Measurements from ENCODE around the gene GNPDA1. TPM values are rescaled to one million over a fixed set of nuclear protein-coding genes. Genes with fewer than 3 reads are reported as not detected.
"Not testable (repeated sequence)": the region's sequence is repeated elsewhere in the genome, so short reads cannot be mapped to it uniquely, and the experiment has no call there.

GNPDA1 gene
- total RNA-seq, 1 donor from 2014 or later: 25.3 TPM

GRCh38 chr5:142055301-142055700, 42.5 kb upstream of the GNPDA1 start:
- no peaks in the 10 kb centered on the region for H3K9me3 ChIP-seq
- no peaks in the 10 kb centered on the region for H3K27me3 ChIP-seq
- intact Hi-C loops (cut with DNase I): no loop called here
- no peaks in the 10 kb centered on the region for H3K36me3 ChIP-seq
- TF ChIP-seq CTCF (IDR thresholded peaks at IDR 0.05): no peak
- no peak for TF ChIP-seq POLR2A (IDR thresholded peaks at IDR 0.05)
- TF ChIP-seq POLR2AphosphoS5 (IDR thresholded peaks at IDR 0.05; ENCODE audit: insufficient read depth in 1 of 2, low read depth in 1 of 2): no peak
- no peak for DNase-seq (ENCODE audit: extremely low spot score in 2 of 2)
- no peak overlapping the region for H3K4me3 ChIP-seq
- H3K4me1 ChIP-seq: peaks cover 6% of the 10 kb centered on the region
- no peak overlapping the region for H3K27ac ChIP-seq

GRCh38 chr5:142053426-142054151, 40.8 kb upstream of the GNPDA1 start:
- no peaks in the 10 kb centered on the region for H3K9me3 ChIP-seq
- H3K4me3 ChIP-seq: no peak overlapping the region
- peaks cover 6% of the 10 kb centered on the region for H3K4me1 ChIP-seq
- intact Hi-C loops (cut with DNase I): no loop called here
- H3K27me3 ChIP-seq: no peaks in the 10 kb centered on the region
- TF ChIP-seq POLR2A (IDR thresholded peaks at IDR 0.05): no peak
- no peak overlapping the region for H3K27ac ChIP-seq
- H3K36me3 ChIP-seq: no peaks in the 10 kb centered on the region
- no peak for DNase-seq (ENCODE audit: extremely low spot score in 2 of 2)

- H3K4me1 ChIP-seq; intact Hi-C loops (cut with DNase I); H3K27me3 ChIP-seq; H3K9me3 ChIP-seq; H3K4me3 ChIP-seq; H3K36me3 ChIP-seq; DNase-seq (ENCODE audit: extremely low spot score in 2 of 2); H3K27ac ChIP-seq: not testable (repeated sequence)
These were observed 39.2 kb upstream of the GNPDA1 start for GRCh38 chr5:142052026-142052425.

GRCh38 chr5:142048272-142048671, 35.4 kb upstream of the GNPDA1 start:
- no peak overlapping the region for H3K4me3 ChIP-seq
- H3K27me3 ChIP-seq: no peaks in the 10 kb centered on the region
- TF ChIP-seq CTCF (IDR thresholded peaks at IDR 0.05): no peak
- TF ChIP-seq POLR2AphosphoS5 (IDR thresholded peaks at IDR 0.05; ENCODE audit: insufficient read depth in 1 of 2, low read depth in 1 of 2): no peak
- no peaks in the 10 kb centered on the region for H3K9me3 ChIP-seq
- H3K27ac ChIP-seq: no peak overlapping the region
- no peaks in the 10 kb centered on the region for H3K36me3 ChIP-seq
- H3K4me1 ChIP-seq: no peaks in the 10 kb centered on the region
- intact Hi-C loops (cut with DNase I): no loop called here
- DNase-seq (ENCODE audit: extremely low spot score in 2 of 2): no peak

GRCh38 chr5:142046191-142046590, 33.4 kb upstream of the GNPDA1 start:
- Histone ChIP-seq H3K4me1 (no peaks in the 10 kb centered on the region), H3K4me3 (no peak overlapping the region), H3K36me3 (no peaks in the 10 kb centered on the region), H3K27me3 (no peaks in the 10 kb centered on the region), H3K27ac (no peak overlapping the region), H3K9me3 (no peaks in the 10 kb centered on the region)
- TF ChIP-seq POLR2A (IDR thresholded peaks at IDR 0.05) (no peak), CTCF (IDR thresholded peaks at IDR 0.05) (no peak), POLR2AphosphoS5 (IDR thresholded peaks at IDR 0.05; ENCODE audit: insufficient read depth in 1 of 2, low read depth in 1 of 2) (no peak)
- DNase-seq (ENCODE audit: extremely low spot score in 2 of 2): no peak
- intact Hi-C loops (cut with DNase I): no loop called here

GRCh38 chr5:142040881-142041280, 28.1 kb upstream of the GNPDA1 start:
- H3K9me3 ChIP-seq; H3K27ac ChIP-seq; intact Hi-C loops (cut with DNase I); H3K4me1 ChIP-seq; DNase-seq (ENCODE audit: extremely low spot score in 2 of 2); H3K36me3 ChIP-seq; H3K27me3 ChIP-seq; H3K4me3 ChIP-seq: not testable (repeated sequence)

All from vagina (tissue), 2 donors.